WTC11 (cell line): ENCODE results near the gene NHSL1. TPM values are rescaled to one million over a fixed set of nuclear protein-coding genes. Genes with fewer than 3 reads are reported as not detected.

Source experiments
- ATAC-seq: fragments of 200-7000 bp; cut with Tn5 transposase; 2 replicates; pipeline ENCODE4 v1.10.0; 2021; ENCODE audit warnings: mild to moderate bottlenecking, moderate library complexity
- CTCF ChIA-PET: fragments of 300-600 bp; sonication (Branson Sonifier 250); formaldehyde crosslinking; loops from one replicate; lab custom pipeline; 2021; ENCODE audit warnings: antibody characterized with exemption; lab: Charles Lee
- POLR2A ChIA-PET: fragments of 350-600 bp; sonication (Branson Sonifier 250); formaldehyde crosslinking; loops from one replicate; lab custom pipeline; 2021; ENCODE audit warnings: antibody characterized with exemption; lab: Charles Lee
- DNase-seq: peaks from one replicate; pipeline ENCODE4 v3.0.0; 2021; ENCODE audit warnings: low spot score
- H3K27ac Mint-ChIP-seq: 2 replicates; pipeline ENCODE4 v1.8.0; 2021; ENCODE audit warnings: mixed read lengths
- H3K27me3 Mint-ChIP-seq: 2 replicates; pipeline ENCODE4 v1.8.0; 2021; ENCODE audit warnings: low read depth, mild to moderate bottlenecking, moderate library complexity, mixed read lengths
- H3K36me3 Mint-ChIP-seq: 2 replicates; pipeline ENCODE4 v1.8.0; 2021; ENCODE audit warnings: mixed read lengths
- H3K4me1 Mint-ChIP-seq: 2 replicates; pipeline ENCODE4 v1.8.0; 2022; ENCODE audit warnings: mixed read lengths
- H3K4me3 Mint-ChIP-seq: 2 replicates; pipeline ENCODE4 v1.8.0; 2021; ENCODE audit warnings: mild to moderate bottlenecking, moderate library complexity, mixed read lengths
- H3K9me3 Mint-ChIP-seq: 2 replicates; pipeline ENCODE4 v1.8.0; 2021; ENCODE audit warnings: mixed read lengths
- CREB1 ChIP-seq: sonication (generic); formaldehyde crosslinking; IDR thresholded peaks from 2 replicates; pipeline ENCODE4 v1.8.0; 2023; ENCODE audit warnings: mild to moderate bottlenecking, missing genetic modification reagents
- ELF4 ChIP-seq: sonication (generic); formaldehyde crosslinking; IDR thresholded peaks from 2 replicates; pipeline ENCODE4 v1.8.1; 2022; ENCODE audit warnings: low read depth, mild to moderate bottlenecking, moderate library complexity, missing genetic modification reagents
- ESRRA ChIP-seq: sonication (generic); formaldehyde crosslinking; IDR thresholded peaks from 2 replicates; pipeline ENCODE4 v1.8.1; 2022; ENCODE audit warnings: mild to moderate bottlenecking, missing genetic modification reagents, borderline replicate concordance
- FOXJ3 ChIP-seq: sonication (generic); formaldehyde crosslinking; IDR thresholded peaks from 2 replicates; pipeline ENCODE4 v1.9.0; 2021; ENCODE audit warnings: missing genetic modification reagents, mild to moderate bottlenecking, borderline replicate concordance
- GABPB1 ChIP-seq: sonication (generic); formaldehyde crosslinking; IDR thresholded peaks from 2 replicates; pipeline ENCODE4 v1.8.1; 2023; ENCODE audit warnings: mild to moderate bottlenecking, missing genetic modification reagents
- GRHL2 ChIP-seq: fragments of 250-450 bp; sonication (Bioruptor Pico); IDR thresholded peaks from 2 replicates; pipeline ENCODE4 v1.8.0; 2022; ENCODE audit warnings: mild to moderate bottlenecking, moderate library complexity; ENCODE audit not compliant: insufficient replicate concordance, severe bottlenecking
- JUN ChIP-seq: sonication (generic); formaldehyde crosslinking; IDR thresholded peaks from 2 replicates; pipeline ENCODE4 v1.8.0; 2023; ENCODE audit warnings: mild to moderate bottlenecking, missing genetic modification reagents
- MAX ChIP-seq: sonication (generic); formaldehyde crosslinking; IDR thresholded peaks from 2 replicates; pipeline ENCODE4 v1.8.0; 2022; ENCODE audit warnings: mild to moderate bottlenecking, missing genetic modification reagents
- MYBL2 ChIP-seq: sonication (generic); formaldehyde crosslinking; IDR thresholded peaks from 2 replicates; pipeline ENCODE4 v1.8.1; 2023; ENCODE audit warnings: mild to moderate bottlenecking, moderate library complexity, missing genetic modification reagents
- RELA ChIP-seq: sonication (generic); formaldehyde crosslinking; IDR thresholded peaks from 2 replicates; pipeline ENCODE4 v1.8.1; 2022; ENCODE audit warnings: missing genetic modification reagents, mild to moderate bottlenecking, borderline replicate concordance
- SMAD3 ChIP-seq: sonication (generic); formaldehyde crosslinking; IDR thresholded peaks from 2 replicates; pipeline ENCODE4 v1.8.0; 2022; ENCODE audit warnings: missing genetic modification reagents, mild to moderate bottlenecking, borderline replicate concordance
- SP1 ChIP-seq: sonication (generic); formaldehyde crosslinking; conservative IDR thresholded peaks from 2 replicates; pipeline ENCODE4 v1.8.1; 2022; ENCODE audit warnings: missing genetic modification reagents
- STAT6 ChIP-seq: sonication (generic); formaldehyde crosslinking; conservative IDR thresholded peaks from 2 replicates; pipeline ENCODE4 v1.8.1; 2023; ENCODE audit warnings: mild to moderate bottlenecking, low read depth, missing genetic modification reagents, moderate library complexity
- TP53 ChIP-seq: sonication (generic); formaldehyde crosslinking; IDR thresholded peaks from 2 replicates; pipeline ENCODE4 v1.8.1; 2023; ENCODE audit warnings: mild to moderate bottlenecking, missing genetic modification reagents
- USF2 ChIP-seq: sonication (generic); formaldehyde crosslinking; IDR thresholded peaks from 2 replicates; pipeline ENCODE4 v1.8.1; 2023; ENCODE audit warnings: mild to moderate bottlenecking, missing genetic modification reagents, moderate library complexity
- ZNF121 ChIP-seq: sonication (generic); formaldehyde crosslinking; IDR thresholded peaks from 2 replicates; pipeline ENCODE4 v1.8.0; 2023; ENCODE audit warnings: missing genetic modification reagents
- ZNF138 ChIP-seq: sonication (generic); formaldehyde crosslinking; conservative IDR thresholded peaks from 2 replicates; pipeline ENCODE4 v1.8.1; 2022; ENCODE audit warnings: mild to moderate bottlenecking, moderate library complexity, missing genetic modification reagents
- ZNF232 ChIP-seq: sonication (generic); formaldehyde crosslinking; IDR thresholded peaks from 2 replicates; pipeline ENCODE4 v1.8.0; 2022; ENCODE audit warnings: mild to moderate bottlenecking, missing genetic modification reagents
- ZNF317 ChIP-seq: sonication (generic); formaldehyde crosslinking; IDR thresholded peaks from 2 replicates; pipeline ENCODE4 v1.8.1; 2023; ENCODE audit warnings: low read depth, mild to moderate bottlenecking, moderate library complexity, missing genetic modification reagents, borderline replicate concordance
- ZNF396 ChIP-seq: fragments of 250-450 bp; sonication (Bioruptor Pico); IDR thresholded peaks from 2 replicates; pipeline ENCODE4 v1.8.0; 2021; ENCODE audit warnings: mild to moderate bottlenecking, moderate library complexity, borderline replicate concordance
- ZNF416 ChIP-seq: fragments of 250-450 bp; sonication (Bioruptor Pico); IDR thresholded peaks from 2 replicates; pipeline ENCODE4 v1.9.0; 2021; ENCODE audit warnings: mild to moderate bottlenecking, inconsistent platforms
- total RNA-seq: library from RNA; stranded (reverse); gene quantifications from 3 replicates; pipeline ENCODE4 v1.2.3, GENCODE V29; 2021
- TF ChIP-seq, protein P1 (sequence below): fragments of 250-450 bp; sonication (Bioruptor Pico); conservative IDR thresholded peaks from 2 replicates; pipeline ENCODE4 v1.9.0; 2021; ENCODE audit warnings: mild to moderate bottlenecking
- TF ChIP-seq, protein P2 (sequence below): sonication (generic); formaldehyde crosslinking; IDR thresholded peaks from 2 replicates; pipeline ENCODE4 v1.8.0; 2023; ENCODE audit warnings: mild to moderate bottlenecking, missing genetic modification reagents
- TF ChIP-seq, protein P3 (sequence below): sonication (generic); formaldehyde crosslinking; IDR thresholded peaks from 2 replicates; pipeline ENCODE4 v1.8.1; 2023; ENCODE audit warnings: mild to moderate bottlenecking, missing genetic modification reagents, borderline replicate concordance

Gene NHSL1
- total RNA-seq, 1 experiment from 2014 or later, result 31.1 TPM

GRCh38 chr6:138540468-138540867 lies 41.2 kb upstream of the NHSL1 start:
- CTCF ChIA-PET, result interaction anchor here (1.0 kb wide), 2 partner anchors 11 to 23 kb away, joined by 4 read pairs; no protein-coding TSS in a partner anchor
- ATAC-seq (no peak), DNase-seq (no peak)
- Mint-ChIP-seq H3K36me3 (no peaks in the 10 kb centered on the region), H3K27me3 (no peaks in the 10 kb centered on the region), H3K4me1 (peaks cover 67% of the 10 kb centered on the region), H3K27ac (no peak overlapping the region), H3K4me3 (no peak overlapping the region), H3K9me3 (no peaks in the 10 kb centered on the region)
- POLR2A ChIA-PET, result no interaction called here
- TF ChIP-seq, protein P1, sequence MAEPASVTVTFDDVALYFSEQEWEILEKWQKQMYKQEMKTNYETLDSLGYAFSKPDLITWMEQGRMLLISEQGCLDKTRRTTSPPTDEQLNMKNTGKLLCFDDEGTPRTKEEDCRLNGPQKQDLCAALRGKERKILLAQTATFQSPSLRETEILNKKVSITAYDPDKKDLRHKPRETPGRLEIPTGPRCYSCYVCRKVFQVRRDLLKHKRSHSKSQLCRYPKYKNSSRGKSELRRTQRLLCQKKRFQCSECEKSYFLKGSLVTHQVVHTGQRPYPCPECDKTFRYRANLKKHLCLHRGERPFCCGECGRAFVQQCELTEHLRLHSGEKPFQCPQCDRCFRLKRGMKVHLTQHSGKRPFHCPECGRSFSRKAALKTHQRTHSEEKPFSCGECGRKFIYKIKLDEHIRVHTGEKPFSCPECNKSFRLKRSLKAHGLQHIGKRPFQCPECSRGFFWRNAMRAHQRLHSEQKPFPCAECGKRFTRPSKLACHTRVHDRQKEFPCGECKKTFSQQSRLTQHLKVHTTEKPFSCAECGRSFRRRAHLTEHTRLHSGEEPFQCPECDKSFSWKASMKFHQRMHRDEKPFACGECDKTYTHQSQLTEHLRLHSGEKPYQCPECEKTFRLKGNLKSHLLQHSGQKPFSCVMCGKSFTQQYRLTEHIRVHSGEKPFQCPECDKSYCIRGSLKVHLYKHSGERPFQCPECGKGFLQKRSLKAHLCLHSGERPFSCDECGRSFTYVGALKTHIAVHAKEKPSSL, result no peak
- TF ChIP-seq ZNF232 (CRISPR knock-in tag) (no peak), FOXJ3 (CRISPR knock-in tag) (no peak), TP53 (CRISPR knock-in tag) (no peak), ZNF138 (CRISPR knock-in tag) (no peak), ELF4 (CRISPR knock-in tag) (no peak), ZNF396 (no peak), ZNF121 (no peak), USF2 (CRISPR knock-in tag) (no peak), JUN (CRISPR knock-in tag) (no peak), RELA (CRISPR knock-in tag) (no peak)
- TF ChIP-seq, protein P2, sequence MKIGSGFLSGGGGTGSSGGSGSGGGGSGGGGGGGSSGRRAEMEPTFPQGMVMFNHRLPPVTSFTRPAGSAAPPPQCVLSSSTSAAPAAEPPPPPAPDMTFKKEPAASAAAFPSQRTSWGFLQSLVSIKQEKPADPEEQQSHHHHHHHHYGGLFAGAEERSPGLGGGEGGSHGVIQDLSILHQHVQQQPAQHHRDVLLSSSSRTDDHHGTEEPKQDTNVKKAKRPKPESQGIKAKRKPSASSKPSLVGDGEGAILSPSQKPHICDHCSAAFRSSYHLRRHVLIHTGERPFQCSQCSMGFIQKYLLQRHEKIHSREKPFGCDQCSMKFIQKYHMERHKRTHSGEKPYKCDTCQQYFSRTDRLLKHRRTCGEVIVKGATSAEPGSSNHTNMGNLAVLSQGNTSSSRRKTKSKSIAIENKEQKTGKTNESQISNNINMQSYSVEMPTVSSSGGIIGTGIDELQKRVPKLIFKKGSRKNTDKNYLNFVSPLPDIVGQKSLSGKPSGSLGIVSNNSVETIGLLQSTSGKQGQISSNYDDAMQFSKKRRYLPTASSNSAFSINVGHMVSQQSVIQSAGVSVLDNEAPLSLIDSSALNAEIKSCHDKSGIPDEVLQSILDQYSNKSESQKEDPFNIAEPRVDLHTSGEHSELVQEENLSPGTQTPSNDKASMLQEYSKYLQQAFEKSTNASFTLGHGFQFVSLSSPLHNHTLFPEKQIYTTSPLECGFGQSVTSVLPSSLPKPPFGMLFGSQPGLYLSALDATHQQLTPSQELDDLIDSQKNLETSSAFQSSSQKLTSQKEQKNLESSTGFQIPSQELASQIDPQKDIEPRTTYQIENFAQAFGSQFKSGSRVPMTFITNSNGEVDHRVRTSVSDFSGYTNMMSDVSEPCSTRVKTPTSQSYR (CRISPR knock-in tag), result no peak

GRCh38 chr6:138539876-138540275 lies 40.6 kb upstream of the NHSL1 start:
- H3K4me3 Mint-ChIP-seq, result no peak overlapping the region
- ATAC-seq, result no peak
- CTCF ChIA-PET, result interaction anchor here (1.0 kb wide), 2 partner anchors 10 to 22 kb away, joined by 4 read pairs; no protein-coding TSS in a partner anchor

More at GRCh38 chr6:138539876-138540275, 40.6 kb upstream of the NHSL1 start:
- H3K4me1 Mint-ChIP-seq, result peaks cover 64% of the 10 kb centered on the region
- H3K36me3 Mint-ChIP-seq, result no peaks in the 10 kb centered on the region
- H3K27me3 Mint-ChIP-seq, result no peaks in the 10 kb centered on the region
- POLR2A ChIA-PET, result no interaction called here
- no peaks in the 10 kb centered on the region for H3K9me3 Mint-ChIP-seq
- no peak overlapping the region for H3K27ac Mint-ChIP-seq
- DNase-seq, result no peak
- TF ChIP-seq CREB1 (CRISPR knock-in tag) (no peak), MAX (CRISPR knock-in tag) (no peak), GRHL2 (CRISPR knock-in tag) (no peak), JUN (CRISPR knock-in tag) (no peak), SP1 (no peak), GABPB1 (CRISPR knock-in tag) (no peak), ZNF416 (CRISPR knock-in tag) (no peak), ELF4 (CRISPR knock-in tag) (no peak), MYBL2 (no peak), STAT6 (CRISPR knock-in tag) (no peak), SMAD3 (no peak), ESRRA (no peak), ZNF317 (CRISPR knock-in tag) (no peak)
- TF ChIP-seq, protein P3, sequence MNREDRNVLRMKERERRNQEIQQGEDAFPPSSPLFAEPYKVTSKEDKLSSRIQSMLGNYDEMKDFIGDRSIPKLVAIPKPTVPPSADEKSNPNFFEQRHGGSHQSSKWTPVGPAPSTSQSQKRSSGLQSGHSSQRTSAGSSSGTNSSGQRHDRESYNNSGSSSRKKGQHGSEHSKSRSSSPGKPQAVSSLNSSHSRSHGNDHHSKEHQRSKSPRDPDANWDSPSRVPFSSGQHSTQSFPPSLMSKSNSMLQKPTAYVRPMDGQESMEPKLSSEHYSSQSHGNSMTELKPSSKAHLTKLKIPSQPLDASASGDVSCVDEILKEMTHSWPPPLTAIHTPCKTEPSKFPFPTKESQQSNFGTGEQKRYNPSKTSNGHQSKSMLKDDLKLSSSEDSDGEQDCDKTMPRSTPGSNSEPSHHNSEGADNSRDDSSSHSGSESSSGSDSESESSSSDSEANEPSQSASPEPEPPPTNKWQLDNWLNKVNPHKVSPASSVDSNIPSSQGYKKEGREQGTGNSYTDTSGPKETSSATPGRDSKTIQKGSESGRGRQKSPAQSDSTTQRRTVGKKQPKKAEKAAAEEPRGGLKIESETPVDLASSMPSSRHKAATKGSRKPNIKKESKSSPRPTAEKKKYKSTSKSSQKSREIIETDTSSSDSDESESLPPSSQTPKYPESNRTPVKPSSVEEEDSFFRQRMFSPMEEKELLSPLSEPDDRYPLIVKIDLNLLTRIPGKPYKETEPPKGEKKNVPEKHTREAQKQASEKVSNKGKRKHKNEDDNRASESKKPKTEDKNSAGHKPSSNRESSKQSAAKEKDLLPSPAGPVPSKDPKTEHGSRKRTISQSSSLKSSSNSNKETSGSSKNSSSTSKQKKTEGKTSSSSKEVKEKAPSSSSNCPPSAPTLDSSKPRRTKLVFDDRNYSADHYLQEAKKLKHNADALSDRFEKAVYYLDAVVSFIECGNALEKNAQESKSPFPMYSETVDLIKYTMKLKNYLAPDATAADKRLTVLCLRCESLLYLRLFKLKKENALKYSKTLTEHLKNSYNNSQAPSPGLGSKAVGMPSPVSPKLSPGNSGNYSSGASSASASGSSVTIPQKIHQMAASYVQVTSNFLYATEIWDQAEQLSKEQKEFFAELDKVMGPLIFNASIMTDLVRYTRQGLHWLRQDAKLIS (CRISPR knock-in tag), result no peak
- TF ChIP-seq, all 79 proteins: peak for 0
